ENCODE data around the gene PRDM5. TPM values are rescaled to one million over a fixed set of nuclear protein-coding genes. Genes with fewer than 3 reads are reported as not detected.

PRDM5 gene
- total RNA-seq, 1 experiment from 2014 or later, result 5.1 TPM

GRCh38 chr4:120829113-120829831, 93.3 kb downstream of the PRDM5 start:
- POLR2A ChIA-PET, result no interaction called here

More at GRCh38 chr4:120829113-120829831, 93.3 kb downstream of the PRDM5 start:
- Histone ChIP-seq H3K27ac (ENCODE audit: low read depth, low read length) (no peak overlapping the region), H3K27me3 (ENCODE audit: insufficient read depth, low read length) (no peaks in the 10 kb centered on the region), H3K9me2 (ENCODE audit: insufficient read depth) (no peaks in the 10 kb centered on the region; the same call in 1 of the 2 replicates), H3K36me3 (ENCODE audit: control insufficient read depth in 1 of 2, insufficient read depth in 2 of 2, low read length in 2 of 2) (no peaks in the 10 kb centered on the region), H3K4me3 (replicated peaks in 1 of 2; ENCODE audit: low read depth in 1 of 2, low read length in 2 of 2) (no peak overlapping the region), H3K4me1 (ENCODE audit: control insufficient read depth in 1 of 2, insufficient read depth in 2 of 2, low read length in 2 of 2) (no peaks in the 10 kb centered on the region), H3K4me2 (ENCODE audit: low read length) (no peak overlapping the region), H3K9me3 (ENCODE audit: control insufficient read depth in 1 of 2, insufficient read depth in 1 of 2, low read depth in 1 of 2, low read length in 2 of 2) (no peaks in the 10 kb centered on the region), H4K20me1 (ENCODE audit: insufficient read depth) (no peaks in the 10 kb centered on the region), H3K9ac (ENCODE audit: low read length) (no peak overlapping the region), H3K79me2 (ENCODE audit: insufficient read depth, low read length) (no peaks in the 10 kb centered on the region), H2AFZ (ENCODE audit: low read depth, low read length, poor library complexity, severe bottlenecking) (no peak overlapping the region)
- no peak for ATAC-seq
- TF ChIP-seq ATF3 (IDR thresholded peaks at IDR 0.05) (no peak), EZH2phosphoT487 (IDR thresholded peaks at IDR 0.05; ENCODE audit: borderline replicate concordance) (no peak), POLR2A (IDR thresholded peaks at IDR 0.05; ENCODE audit: borderline replicate concordance, extremely low read depth, insufficient read depth, insufficient read length) (no peak), CTCF (IDR thresholded peaks at IDR 0.05 in 2 of 3, conservative IDR thresholded peaks at IDR 0.05 in 1 of 3; ENCODE audit: borderline replicate concordance in 1 of 3, insufficient read depth in 1 of 3, low read depth in 2 of 3, low read length in 2 of 3) (no peak), SRF (IDR thresholded peaks at IDR 0.05; ENCODE audit: low read depth) (no peak), RAD21 (IDR thresholded peaks at IDR 0.05; ENCODE audit: low read depth) (no peak), MAX (IDR thresholded peaks at IDR 0.05) (no peak), ZFX (IDR thresholded peaks at IDR 0.05) (no peak), POLR2AphosphoS5 (IDR thresholded peaks at IDR 0.05; ENCODE audit: low read depth, low read length) (no peak), ELF1 (IDR thresholded peaks at IDR 0.05; ENCODE audit: borderline replicate concordance, low read depth) (no peak), ZNF274 (IDR thresholded peaks at IDR 0.05; ENCODE audit: low read depth, low read length) (no peak), YY1 (IDR thresholded peaks at IDR 0.05; ENCODE audit: extremely low read depth, insufficient replicate concordance, low read depth, low read length) (no peak), EGR1 (IDR thresholded peaks at IDR 0.05; ENCODE audit: low read depth) (no peak)
- intact Hi-C loops (cut with micrococcal nuclease), result no loop called here
- BruUV-seq (replicated peaks), result no TSS peak
- ChIA-PET CTCF (no interaction called here), RAD21 (ENCODE audit: low non-redundant PET in 1 of 2, low total read pairs in 2 of 2, uncharacterized antibody in 2 of 2, unreplicated experiment in 2 of 2) (no interaction called here)
- no peak for DNase-seq (ENCODE audit: low read depth, low spot score)
